Activated CD8-positive, alpha-beta memory T cell treated with anti-CD3 and anti-CD28 coated beads, Interleukin-2, amount 50 U/mL, for 1 hour (primary cell): ENCODE results near the gene PCDHA4.
"Not testable (repeated sequence)": the region's sequence is repeated elsewhere in the genome, so short reads cannot be mapped to it uniquely, and the experiment has no call there.

Experiments used
- DNase-seq: peaks from one replicate; pipeline ENCODE4 v3.0.0-alpha.2; 2020; ENCODE audit errors: extremely low read depth

PCDHA4 gene

DNA sequence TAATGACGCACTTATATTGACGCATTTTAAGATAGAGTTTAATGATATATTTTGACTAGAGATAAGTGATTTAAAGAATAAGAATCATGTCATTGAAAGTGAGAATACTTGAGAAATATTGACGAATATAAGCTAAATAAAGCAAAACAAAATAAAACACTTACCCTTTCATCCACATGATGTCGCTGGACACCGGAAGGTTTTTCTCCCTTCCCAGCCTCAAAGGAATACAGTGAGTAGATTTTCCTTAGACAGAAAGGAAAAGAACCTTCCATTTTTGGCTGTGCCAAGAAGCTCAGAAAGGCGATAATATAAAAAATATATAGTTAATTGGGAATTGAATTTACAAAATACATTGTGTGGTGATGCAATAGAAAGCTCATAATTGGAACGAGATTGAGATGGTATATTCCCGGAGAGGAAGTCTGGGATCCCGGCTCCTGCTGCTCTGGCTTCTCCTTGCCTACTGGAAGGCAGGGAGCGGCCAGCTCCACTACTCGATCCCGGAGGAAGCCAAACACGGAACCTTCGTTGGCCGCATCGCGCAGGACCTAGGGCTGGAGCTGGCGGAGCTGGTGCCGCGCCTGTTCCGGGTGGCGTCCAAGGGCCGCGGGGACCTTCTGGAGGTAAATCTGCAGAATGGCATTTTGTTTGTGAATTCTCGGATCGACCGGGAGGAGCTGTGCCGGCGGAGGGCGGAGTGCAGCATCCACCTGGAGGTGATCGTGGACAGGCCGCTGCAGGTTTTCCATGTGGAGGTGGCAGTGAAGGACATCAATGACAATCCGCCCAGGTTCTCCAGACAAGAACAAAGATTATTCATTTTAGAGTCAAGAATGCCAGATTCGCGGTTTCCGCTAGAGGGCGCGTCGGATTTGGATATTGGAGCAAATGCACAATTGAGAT lies 14.8 kb downstream of the PCDHA4 start, which contains the start of gene PCDHA5:
Gene PCDHA5 (plus strand): TSS at position 239 of the 906 bp plus-strand sequence.
- no peak for DNase-seq

DNA sequence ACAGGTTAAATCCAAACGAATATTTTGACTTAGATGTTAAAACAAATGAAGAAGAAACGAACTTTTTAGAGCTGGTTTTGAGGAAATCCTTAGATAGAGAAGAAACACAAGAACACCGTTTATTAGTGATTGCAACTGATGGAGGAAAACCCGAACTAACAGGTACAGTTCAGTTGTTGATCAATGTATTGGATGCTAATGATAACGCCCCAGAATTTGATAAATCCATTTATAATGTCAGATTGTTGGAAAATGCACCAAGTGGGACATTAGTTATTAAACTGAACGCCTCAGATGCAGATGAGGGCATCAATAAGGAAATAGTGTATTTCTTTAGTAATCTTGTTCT lies 15.4 kb downstream of the PCDHA4 start:
- DNase-seq, result no peak

DNA sequence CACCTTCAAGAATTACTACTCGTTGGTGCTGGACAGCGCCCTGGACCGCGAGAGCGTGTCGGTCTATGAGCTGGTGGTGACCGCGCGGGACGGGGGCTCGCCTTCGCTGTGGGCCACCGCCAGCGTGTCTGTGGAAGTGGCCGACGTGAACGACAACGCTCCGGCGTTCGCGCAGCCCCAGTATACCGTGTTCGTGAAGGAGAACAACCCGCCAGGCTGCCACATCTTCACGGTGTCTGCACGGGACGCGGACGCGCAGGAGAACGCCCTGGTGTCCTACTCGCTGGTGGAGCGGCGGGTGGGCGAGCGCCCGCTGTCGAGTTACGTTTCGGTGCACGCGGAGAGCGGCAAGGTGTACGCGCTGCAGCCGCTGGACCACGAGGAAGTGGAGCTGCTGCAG lies 16.1 kb downstream of the PCDHA4 start:
- DNase-seq, result not testable (repeated sequence)

- DNase-seq, result no peak
Observed at GRCh38 chr5:140823475-140823874, 16.6 kb downstream of the PCDHA4 start.

- DNase-seq, result no peak
Observed at GRCh38 chr5:140827704-140828361, 21.0 kb downstream of the PCDHA4 start, which contains the start of gene PCDHA6. PCDHA6 (plus strand) TSS chr5:140827960; CDS start chr5:140828092, 132 bp downstream.

GRCh38 chr5:140828362-140828737 lies 21.5 kb downstream of the PCDHA4 start:
- no peak for DNase-seq

GRCh38 chr5:140829511-140830501 lies 22.9 kb downstream of the PCDHA4 start:
- DNase-seq, result not testable (repeated sequence)

GRCh38 chr5:140833993-140834392 lies 27.1 kb downstream of the PCDHA4 start, which contains the start of gene PCDHA7:
PCDHA7 (plus strand) TSS chr5:140834269; CDS start chr5:140834384, 115 bp downstream.
- no peak for DNase-seq

GRCh38 chr5:140834439-140835008 lies 27.7 kb downstream of the PCDHA4 start:
- DNase-seq, result not testable (repeated sequence)

DNA sequence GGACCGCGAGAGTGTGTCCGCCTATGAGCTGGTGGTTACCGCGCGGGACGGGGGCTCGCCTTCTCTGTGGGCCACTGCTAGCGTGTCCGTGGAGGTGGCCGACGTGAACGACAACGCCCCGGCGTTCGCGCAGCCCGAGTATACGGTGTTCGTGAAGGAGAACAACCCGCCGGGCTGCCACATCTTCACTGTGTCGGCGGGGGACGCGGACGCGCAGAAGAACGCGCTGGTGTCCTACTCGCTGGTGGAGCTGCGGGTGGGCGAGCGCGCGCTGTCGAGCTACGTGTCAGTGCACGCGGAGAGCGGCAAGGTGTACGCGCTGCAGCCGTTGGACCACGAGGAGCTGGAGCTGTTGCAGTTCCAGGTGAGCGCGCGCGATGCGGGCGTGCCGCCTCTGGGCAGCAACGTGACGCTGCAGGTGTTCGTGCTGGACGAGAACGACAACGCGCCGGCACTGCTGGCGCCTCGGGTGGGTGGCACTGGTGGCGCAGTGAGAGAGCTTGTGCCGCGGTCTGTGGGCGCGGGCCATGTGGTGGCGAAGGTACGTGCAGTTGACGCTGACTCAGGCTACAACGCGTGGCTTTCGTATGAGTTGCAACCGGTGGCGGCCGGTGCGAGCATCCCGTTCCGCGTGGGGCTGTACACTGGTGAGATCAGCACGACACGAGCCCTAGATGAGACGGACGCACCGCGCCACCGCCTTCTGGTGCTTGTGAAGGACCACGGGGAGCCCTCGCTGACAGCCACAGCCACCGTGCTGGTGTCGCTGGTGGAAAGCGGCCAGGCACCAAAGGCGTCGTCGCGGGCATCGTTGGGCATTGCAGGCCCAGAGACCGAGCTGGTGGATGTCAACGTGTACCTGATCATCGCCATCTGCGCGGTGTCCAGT lies 29.0 kb downstream of the PCDHA4 start:
- DNase-seq, result no peak

DNA sequence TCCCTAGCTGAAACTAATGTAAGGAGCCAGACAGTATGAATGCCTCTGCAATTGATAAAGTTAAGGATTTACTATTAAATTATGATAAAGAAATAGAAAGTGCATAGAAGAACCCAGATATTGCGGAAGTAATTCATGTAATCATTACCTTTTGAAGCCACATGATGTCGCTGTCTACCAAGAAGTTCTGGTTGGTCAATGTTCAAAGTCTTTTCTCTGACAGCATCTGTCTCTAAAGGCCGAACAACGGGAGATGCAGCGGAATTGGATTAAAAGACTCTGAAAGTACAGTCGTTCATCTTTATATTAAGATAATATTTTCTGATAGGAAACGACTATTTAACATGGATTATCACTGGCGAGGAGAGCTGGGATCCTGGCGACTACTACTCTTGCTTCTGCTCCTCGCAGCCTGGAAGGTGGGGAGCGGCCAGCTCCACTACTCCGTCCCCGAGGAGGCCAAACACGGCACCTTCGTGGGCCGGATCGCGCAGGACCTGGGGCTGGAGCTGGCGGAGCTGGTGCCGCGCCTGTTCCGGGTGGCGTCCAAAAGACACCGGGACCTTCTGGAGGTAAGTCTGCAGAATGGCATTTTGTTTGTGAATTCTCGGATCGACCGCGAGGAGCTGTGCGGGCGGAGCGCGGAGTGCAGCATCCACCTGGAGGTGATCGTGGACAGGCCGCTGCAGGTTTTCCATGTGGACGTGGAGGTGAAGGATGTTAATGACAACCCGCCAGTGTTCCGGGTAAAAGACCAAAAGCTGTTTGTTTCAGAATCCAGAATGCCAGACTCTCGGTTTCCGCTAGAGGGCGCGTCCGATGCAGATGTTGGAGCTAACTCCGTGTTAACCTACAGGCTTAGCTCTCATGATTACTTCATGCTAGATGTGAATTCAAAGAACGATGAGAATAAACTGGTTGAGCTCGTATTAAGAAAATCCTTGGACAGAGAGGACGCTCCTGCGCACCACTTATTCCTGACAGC lies 34.4 kb downstream of the PCDHA4 start, which contains the start of gene PCDHA8:
Gene PCDHA8 (plus strand): TSS at position 210 of the 985 bp plus-strand sequence. CDS start 135 bp downstream, at position 345.
- DNase-seq, result no peak

- DNase-seq, result no peak
Observed at GRCh38 chr5:140842798-140843733, 36.2 kb downstream of the PCDHA4 start.

DNA sequence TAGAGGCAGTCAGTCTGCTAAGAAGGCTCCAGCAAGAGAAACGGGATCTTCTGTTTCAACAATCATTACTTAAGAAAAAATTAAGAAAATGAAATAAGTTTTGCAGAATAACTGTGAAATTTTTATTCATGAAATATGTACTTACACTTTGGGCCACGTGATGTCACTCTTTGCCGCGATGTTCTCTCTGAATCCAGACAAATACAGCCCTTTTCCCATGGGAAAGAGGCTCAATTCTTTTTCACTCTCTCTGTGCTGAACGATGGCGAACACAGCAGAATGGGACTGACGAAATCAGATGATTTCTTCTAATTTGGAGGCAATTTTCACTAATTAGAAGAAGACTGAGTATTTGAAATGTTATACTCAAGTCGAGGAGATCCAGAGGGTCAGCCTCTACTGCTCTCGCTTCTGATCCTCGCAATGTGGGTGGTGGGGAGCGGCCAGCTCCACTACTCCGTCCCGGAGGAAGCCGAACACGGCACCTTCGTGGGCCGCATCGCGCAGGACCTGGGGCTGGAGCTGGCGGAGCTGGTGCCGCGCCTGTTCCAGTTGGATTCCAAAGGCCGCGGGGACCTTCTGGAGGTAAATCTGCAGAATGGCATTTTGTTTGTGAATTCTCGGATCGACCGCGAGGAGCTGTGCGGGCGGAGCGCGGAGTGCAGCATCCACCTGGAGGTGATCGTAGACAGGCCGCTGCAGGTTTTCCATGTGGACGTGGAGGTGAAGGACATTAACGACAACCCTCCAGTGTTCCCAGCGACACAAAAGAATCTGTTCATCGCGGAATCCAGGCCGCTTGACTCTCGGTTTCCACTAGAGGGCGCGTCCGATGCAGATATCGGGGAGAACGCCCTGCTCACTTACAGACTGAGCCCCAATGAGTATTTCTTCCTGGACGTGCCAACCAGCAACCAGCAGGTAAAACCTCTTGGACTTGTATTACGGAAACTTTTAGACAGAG lies 41.6 kb downstream of the PCDHA4 start, which contains the start of gene PCDHA9:
Gene PCDHA9 (plus strand): TSS at position 244 of the 964 bp plus-strand sequence. CDS start 114 bp downstream, at position 358.
- not testable (repeated sequence) for DNase-seq

- not testable (repeated sequence) for DNase-seq
Observed at GRCh38 chr5:140849831-140850634, 43.2 kb downstream of the PCDHA4 start.
